OCI-M2 (cell line): ENCODE measurements around the gene TUB.

ENCODE experiments used
- DNase-seq: peaks from one replicate; lab custom pipeline; 2025; ENCODE audit not compliant: unreplicated experiment; lab: John Stamatoyannopoulos, UW

TUB gene

GRCh38 chr11:8089791-8090510 is 8.9 kb downstream of the TUB start:
- no peak for DNase-seq

GRCh38 chr11:8090756-8091155 is 9.7 kb downstream of the TUB start:
- DNase-seq = no peak

- DNase-seq = no peak
Observed at GRCh38 chr11:8091721-8092120, 10.7 kb downstream of the TUB start.

GRCh38 chr11:8092587-8093424 is 11.8 kb downstream of the TUB start:
- DNase-seq = no peak

GRCh38 chr11:8093931-8094575 is 13.0 kb downstream of the TUB start:
- no peak for DNase-seq

GRCh38 chr11:8094656-8095055 is 13.6 kb downstream of the TUB start:
- DNase-seq = no peak

GRCh38 chr11:8095371-8095770 is 14.4 kb downstream of the TUB start:
- DNase-seq = no peak

GRCh38 chr11:8095806-8096522 is 15.0 kb downstream of the TUB start:
- DNase-seq = no peak

GRCh38 chr11:8096575-8096974 is 15.6 kb downstream of the TUB start:
- no peak for DNase-seq

GRCh38 chr11:8097062-8097461 is 16.1 kb downstream of the TUB start:
- DNase-seq = no peak

- DNase-seq = no peak
Observed at GRCh38 chr11:8097468-8097867, 16.5 kb downstream of the TUB start.

GRCh38 chr11:8097926-8098325 is 16.9 kb downstream of the TUB start:
- no peak for DNase-seq

GRCh38 chr11:8098361-8098760 is 17.4 kb downstream of the TUB start:
- no peak for DNase-seq

- DNase-seq = no peak
Observed at GRCh38 chr11:8098879-8099278, 17.9 kb downstream of the TUB start.

GRCh38 chr11:8099291-8099899 is 18.4 kb downstream of the TUB start:
- DNase-seq = peak; percentile 15

- no peak for DNase-seq
Observed at GRCh38 chr11:8100158-8100557, 19.1 kb downstream of the TUB start.

- DNase-seq = no peak
Observed at GRCh38 chr11:8100605-8101004, 19.6 kb downstream of the TUB start.

- DNase-seq = no peak
Observed at GRCh38 chr11:8101421-8101820, 20.4 kb downstream of the TUB start.

GRCh38 chr11:8102296-8102915 is 21.4 kb downstream of the TUB start:
- DNase-seq = no peak

- DNase-seq = no peak
Observed at GRCh38 chr11:8102965-8103364, 22.0 kb downstream of the TUB start.
